ENCODE data around the gene DNAH1. TPM values are rescaled to one million over a fixed set of nuclear protein-coding genes. Genes with fewer than 3 reads are reported as not detected.

DNAH1 gene
- total RNA-seq, 1 experiment from 2014 or later: 5.5 TPM

- no TSS peak for BruUV-seq (replicated peaks)
- Histone ChIP-seq H3K9me3 (ENCODE audit: control insufficient read depth in 1 of 2, insufficient read depth in 1 of 2, low read depth in 1 of 2, low read length in 2 of 2) (no peaks in the 10 kb centered on the region), H2AFZ (ENCODE audit: low read depth, low read length, poor library complexity, severe bottlenecking) (no peak overlapping the region), H4K20me1 (ENCODE audit: insufficient read depth) (no peaks in the 10 kb centered on the region), H3K36me3 (ENCODE audit: control insufficient read depth in 1 of 2, insufficient read depth in 2 of 2, low read length in 2 of 2) (no peaks in the 10 kb centered on the region), H3K4me3 (replicated peaks in 1 of 2; ENCODE audit: low read depth in 1 of 2, low read length in 2 of 2) (no peak overlapping the region), H3K4me2 (ENCODE audit: low read length) (no peak overlapping the region), H3K9me2 (ENCODE audit: insufficient read depth) (no peaks in the 10 kb centered on the region), H3K27ac (ENCODE audit: low read depth, low read length) (no peak overlapping the region), H3K27me3 (ENCODE audit: insufficient read depth, low read length) (no peaks in the 10 kb centered on the region), H3K79me2 (ENCODE audit: insufficient read depth, low read length) (no peaks in the 10 kb centered on the region), H3K4me1 (ENCODE audit: control insufficient read depth in 1 of 2, insufficient read depth in 2 of 2, low read length in 2 of 2) (no peaks in the 10 kb centered on the region; a peak in 1 of 4 replicates), H3K9ac (ENCODE audit: low read length) (no peak overlapping the region)
- ATAC-seq: no peak
- CTCF ChIA-PET: no interaction called here
- RAD21 ChIA-PET (ENCODE audit: low non-redundant PET in 1 of 2, low total read pairs in 2 of 2, uncharacterized antibody in 2 of 2, unreplicated experiment in 2 of 2): no interaction called here
- intact Hi-C loops (cut with micrococcal nuclease): no loop called here
- POLR2A ChIA-PET: no interaction called here
- no peak for DNase-seq (ENCODE audit: low read depth, low spot score)
- TF ChIP-seq POLR2AphosphoS5 (IDR thresholded peaks at IDR 0.05; ENCODE audit: low read depth, low read length) (no peak), SIN3A (IDR thresholded peaks at IDR 0.05; ENCODE audit: low read depth) (no peak), ELF1 (IDR thresholded peaks at IDR 0.05; ENCODE audit: borderline replicate concordance, low read depth) (no peak), EGR1 (IDR thresholded peaks at IDR 0.05; ENCODE audit: low read depth) (no peak), ZNF274 (IDR thresholded peaks at IDR 0.05; ENCODE audit: low read depth, low read length) (no peak), YY1 (IDR thresholded peaks at IDR 0.05; ENCODE audit: extremely low read depth, insufficient replicate concordance, low read depth, low read length) (no peak)
These were observed 8.6 kb downstream of the DNAH1 start for GRCh38 chr3:52324676-52325075.

- H3K4me1 ChIP-seq (ENCODE audit: control insufficient read depth in 1 of 2, insufficient read depth in 2 of 2, low read length in 2 of 2): no peaks in the 10 kb centered on the region; a peak in 1 of 4 replicates
- no peaks in the 10 kb centered on the region for H4K20me1 ChIP-seq (ENCODE audit: insufficient read depth)
- H3K9me2 ChIP-seq (ENCODE audit: insufficient read depth): no peaks in the 10 kb centered on the region
- no TSS peak for BruUV-seq (replicated peaks)
- no peak overlapping the region for H3K27ac ChIP-seq (ENCODE audit: low read depth, low read length)
- no peak overlapping the region for H3K9ac ChIP-seq (ENCODE audit: low read length)
- no peaks in the 10 kb centered on the region for H3K27me3 ChIP-seq (ENCODE audit: insufficient read depth, low read length)
- RAD21 ChIA-PET (ENCODE audit: low non-redundant PET in 1 of 2, low total read pairs in 2 of 2, uncharacterized antibody in 2 of 2, unreplicated experiment in 2 of 2): no interaction called here
- POLR2A ChIA-PET: no interaction called here
- CTCF ChIA-PET: no interaction called here
- no peaks in the 10 kb centered on the region for H3K79me2 ChIP-seq (ENCODE audit: insufficient read depth, low read length)
- no peaks in the 10 kb centered on the region for H3K36me3 ChIP-seq (ENCODE audit: control insufficient read depth in 1 of 2, insufficient read depth in 2 of 2, low read length in 2 of 2)
- H3K4me3 ChIP-seq (replicated peaks in 1 of 2; ENCODE audit: low read depth in 1 of 2, low read length in 2 of 2): no peak overlapping the region
- no peak overlapping the region for H2AFZ ChIP-seq (ENCODE audit: low read depth, low read length, poor library complexity, severe bottlenecking)
- H3K9me3 ChIP-seq (ENCODE audit: control insufficient read depth in 1 of 2, insufficient read depth in 1 of 2, low read depth in 1 of 2, low read length in 2 of 2): no peaks in the 10 kb centered on the region
- no peak overlapping the region for H3K4me2 ChIP-seq (ENCODE audit: low read length)
- DNase-seq (ENCODE audit: low read depth, low spot score): no peak
- TF ChIP-seq FOSL1 (IDR thresholded peaks at IDR 0.05; ENCODE audit: low read depth) (no peak), ATF3 (IDR thresholded peaks at IDR 0.05) (no peak), TCF7L2 (IDR thresholded peaks at IDR 0.05; ENCODE audit: borderline replicate concordance, extremely low read depth, insufficient read depth, insufficient read length) (no peak)
- no peak for ATAC-seq
- intact Hi-C loops (cut with micrococcal nuclease): no loop called here
These were observed 9.6 kb downstream of the DNAH1 start for GRCh38 chr3:52325686-52326085.
